DND-41 (cell line): ENCODE data around the gene ANG.

Source experiments
- ATAC-seq: fragments of 200-7000 bp; cut with Tn5 transposase; 3 replicates; pipeline ENCODE4 v1.9.1; 2021; ENCODE audit warnings: low read depth; ENCODE audit not compliant: insufficient read depth
- DNase-seq: peaks from one replicate; pipeline ENCODE4 v3.0.0-alpha.2; 2020
- H2AFZ ChIP-seq: 2 replicates; pipeline ENCODE4 v1.6.0; 2012; ENCODE audit warnings: low read depth, low read length
- H3K27ac ChIP-seq: 2 replicates; pipeline ENCODE4 v1.5.1; 2012; ENCODE audit warnings: low read length, inconsistent platforms
- H3K27me3 ChIP-seq: fragments of 200-600 bp; sonication (generic); 2 replicates; pipeline ENCODE4 v1.6.0; 2012; ENCODE audit warnings: low read length, mild to moderate bottlenecking, inconsistent platforms; ENCODE audit not compliant: insufficient read depth, poor library complexity
- H3K36me3 ChIP-seq: 2 replicates; pipeline ENCODE4 v1.5.1; 2012; ENCODE audit warnings: low read length, inconsistent platforms; ENCODE audit not compliant: insufficient read depth
- H3K4me1 ChIP-seq: 2 replicates; pipeline ENCODE4 v1.5.1; 2012; ENCODE audit warnings: mild to moderate bottlenecking, low read length; ENCODE audit not compliant: insufficient read depth
- H3K4me2 ChIP-seq: 2 replicates; pipeline ENCODE4 v1.6.0; 2012; ENCODE audit warnings: mild to moderate bottlenecking, moderate library complexity, low read length, inconsistent platforms; ENCODE audit not compliant: insufficient read depth
- H3K4me3 ChIP-seq, 2 experiments: fragments of 200-600 bp in 1 of 2; shearing (Covaris generic) in 1 of 2; 2 replicates each; pipeline ENCODE4 v1.5.1; 2012 to 2016; ENCODE audit warnings: inconsistent platforms in 2 of 2, low read length in 2 of 2, mild to moderate bottlenecking in 2 of 2, low read depth in 1 of 2, moderate library complexity in 1 of 2
- H3K79me2 ChIP-seq: 2 replicates; pipeline ENCODE4 v1.6.0; 2012; ENCODE audit warnings: low read length, inconsistent platforms; ENCODE audit not compliant: insufficient read depth
- H3K9ac ChIP-seq: 2 replicates; pipeline ENCODE4 v1.6.0; 2012; ENCODE audit warnings: low read depth, mild to moderate bottlenecking, inconsistent platforms, low read length, moderate library complexity
- H3K9me3 ChIP-seq: 2 replicates; pipeline ENCODE4 v1.5.1; 2012; ENCODE audit warnings: low read length, moderate library complexity, mild to moderate bottlenecking, inconsistent platforms; ENCODE audit not compliant: insufficient read depth, severe bottlenecking
- H4K20me1 ChIP-seq: 2 replicates; pipeline ENCODE4 v1.6.0; 2012; ENCODE audit warnings: low read length; ENCODE audit not compliant: insufficient read depth
- EZH2 ChIP-seq: IDR thresholded peaks from 3 replicates; pipeline ENCODE4 v1.6.1; 2012; ENCODE audit warnings: borderline replicate concordance, low read depth, mild to moderate bottlenecking, moderate library complexity, low read length, inconsistent platforms; ENCODE audit not compliant: severe bottlenecking
- TF ChIP-seq, protein P1 (sequence below): IDR thresholded peaks from 2 replicates; pipeline ENCODE4 v1.5.1; 2012; ENCODE audit warnings: borderline replicate concordance, low read length, moderate library complexity, mild to moderate bottlenecking; ENCODE audit not compliant: poor library complexity, severe bottlenecking; ENCODE audit errors: extremely low read depth

The ANG gene

DNA sequence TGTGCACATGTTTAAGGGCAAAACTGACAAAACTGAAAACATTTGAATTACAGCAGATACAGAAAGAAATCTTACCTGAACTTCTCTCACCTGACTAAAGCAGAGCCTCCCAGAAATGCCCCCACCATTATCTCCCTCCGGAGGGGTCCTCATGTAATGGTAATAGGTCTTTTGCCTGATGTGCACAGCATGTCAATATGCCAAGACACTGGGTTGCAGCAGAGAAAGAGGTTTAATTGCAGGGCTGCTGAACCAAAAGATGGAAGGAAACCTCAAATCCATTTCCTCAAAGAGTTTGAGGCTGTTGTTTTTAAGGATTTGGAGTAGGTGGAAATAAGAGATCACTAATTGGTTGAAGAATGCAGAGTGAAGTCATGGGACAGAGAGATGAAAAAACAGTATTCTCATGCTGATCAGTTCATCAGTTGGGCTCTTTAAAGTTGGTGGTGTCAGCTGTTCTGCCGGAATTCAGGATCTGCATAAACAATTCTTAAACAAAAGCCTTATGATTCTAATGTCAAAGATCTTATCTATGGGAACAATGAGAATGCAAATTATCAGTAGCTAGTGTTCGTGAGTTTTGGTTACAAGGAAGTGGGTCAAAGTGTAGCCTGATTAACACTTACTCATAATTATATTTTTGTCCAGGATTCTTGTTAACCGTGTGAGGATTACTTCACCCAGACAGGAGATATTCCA lies 18.2 kb downstream of the ANG start:
- Histone ChIP-seq H3K79me2 (no peaks in the 10 kb centered on the region), H3K4me2 (no peak overlapping the region), H3K4me1 (no peaks in the 10 kb centered on the region), H3K36me3 (no peaks in the 10 kb centered on the region), H3K9ac (no peak overlapping the region), H3K27me3 (no peaks in the 10 kb centered on the region), H3K27ac (no peak overlapping the region), H2AFZ (no peak overlapping the region), H3K4me3 (no peak overlapping the region), H3K9me3 (no peaks in the 10 kb centered on the region), H4K20me1 (no peaks in the 10 kb centered on the region)
- DNase-seq (no peak), ATAC-seq (no peak)
- no peak for TF ChIP-seq EZH2
- TF ChIP-seq, protein P1, sequence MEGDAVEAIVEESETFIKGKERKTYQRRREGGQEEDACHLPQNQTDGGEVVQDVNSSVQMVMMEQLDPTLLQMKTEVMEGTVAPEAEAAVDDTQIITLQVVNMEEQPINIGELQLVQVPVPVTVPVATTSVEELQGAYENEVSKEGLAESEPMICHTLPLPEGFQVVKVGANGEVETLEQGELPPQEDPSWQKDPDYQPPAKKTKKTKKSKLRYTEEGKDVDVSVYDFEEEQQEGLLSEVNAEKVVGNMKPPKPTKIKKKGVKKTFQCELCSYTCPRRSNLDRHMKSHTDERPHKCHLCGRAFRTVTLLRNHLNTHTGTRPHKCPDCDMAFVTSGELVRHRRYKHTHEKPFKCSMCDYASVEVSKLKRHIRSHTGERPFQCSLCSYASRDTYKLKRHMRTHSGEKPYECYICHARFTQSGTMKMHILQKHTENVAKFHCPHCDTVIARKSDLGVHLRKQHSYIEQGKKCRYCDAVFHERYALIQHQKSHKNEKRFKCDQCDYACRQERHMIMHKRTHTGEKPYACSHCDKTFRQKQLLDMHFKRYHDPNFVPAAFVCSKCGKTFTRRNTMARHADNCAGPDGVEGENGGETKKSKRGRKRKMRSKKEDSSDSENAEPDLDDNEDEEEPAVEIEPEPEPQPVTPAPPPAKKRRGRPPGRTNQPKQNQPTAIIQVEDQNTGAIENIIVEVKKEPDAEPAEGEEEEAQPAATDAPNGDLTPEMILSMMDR: no peak

DNA sequence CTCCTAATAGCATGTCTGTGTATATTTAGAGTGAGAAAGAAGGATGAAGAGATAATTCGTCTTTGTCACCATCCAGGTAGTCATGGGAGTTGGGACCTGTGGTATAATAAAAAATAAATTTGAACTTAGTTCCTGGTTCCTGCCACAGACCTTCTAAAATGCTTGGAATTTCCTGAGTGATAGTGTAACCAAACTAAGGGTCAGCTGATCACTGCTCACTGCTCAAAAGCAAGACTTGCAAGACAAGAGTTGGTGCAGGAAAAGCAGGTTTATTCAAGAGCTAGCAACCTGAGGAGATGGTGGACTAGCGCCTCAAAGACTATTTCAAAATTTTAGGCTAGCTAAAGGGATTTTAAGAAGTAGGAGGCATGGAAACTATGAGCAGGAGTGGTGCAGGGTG lies 19.1 kb downstream of the ANG start:
- H4K20me1 ChIP-seq: no peaks in the 10 kb centered on the region
- no peak overlapping the region for H3K27ac ChIP-seq
- no peaks in the 10 kb centered on the region for H3K36me3 ChIP-seq
- no peaks in the 10 kb centered on the region for H3K27me3 ChIP-seq
- H3K4me3 ChIP-seq: no peak overlapping the region
- no peak for DNase-seq
- ATAC-seq: no peak
- H2AFZ ChIP-seq: no peak overlapping the region
- TF ChIP-seq, protein P1: no peak
- no peak for TF ChIP-seq EZH2
- H3K4me1 ChIP-seq: no peaks in the 10 kb centered on the region
- no peak overlapping the region for H3K4me2 ChIP-seq
- no peaks in the 10 kb centered on the region for H3K79me2 ChIP-seq
- no peak overlapping the region for H3K9ac ChIP-seq
- no peaks in the 10 kb centered on the region for H3K9me3 ChIP-seq

DNA sequence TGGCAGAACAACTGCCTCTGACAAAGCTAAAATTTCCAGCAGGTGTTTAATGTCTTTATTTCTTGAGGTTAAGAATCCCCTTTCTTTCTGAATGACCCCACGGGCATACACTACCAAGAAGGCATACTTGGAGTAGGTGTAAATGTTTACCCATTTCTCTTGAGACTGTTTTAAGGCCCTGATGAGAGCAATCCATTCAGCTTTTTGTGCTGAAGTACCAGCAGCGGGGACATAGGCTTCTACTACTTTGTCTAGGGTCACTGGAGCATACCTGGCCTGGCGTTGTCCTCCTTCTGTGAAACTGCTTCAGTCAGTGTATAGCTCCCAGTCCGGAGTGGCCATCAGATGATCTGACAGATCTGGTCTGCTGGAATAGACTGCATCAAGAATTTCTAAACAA lies 22.7 kb downstream of the ANG start:
- H3K27ac ChIP-seq: no peak overlapping the region
- H3K27me3 ChIP-seq: peaks cover 5% of the 10 kb centered on the region
- H3K79me2 ChIP-seq: no peaks in the 10 kb centered on the region
- no peak overlapping the region for H3K4me2 ChIP-seq
- no peak overlapping the region for H3K4me3 ChIP-seq
- no peaks in the 10 kb centered on the region for H4K20me1 ChIP-seq
- H3K36me3 ChIP-seq: no peaks in the 10 kb centered on the region
- H2AFZ ChIP-seq: no peak overlapping the region
- DNase-seq: no peak
- no peaks in the 10 kb centered on the region for H3K4me1 ChIP-seq
- H3K9ac ChIP-seq: no peak overlapping the region
- TF ChIP-seq, protein P1: no peak
- TF ChIP-seq EZH2: no peak
- no peaks in the 10 kb centered on the region for H3K9me3 ChIP-seq
- ATAC-seq: no peak
